ENCODE data around the gene GOSR1.

GRCh38 chr17:30547778-30548573 is 70.8 kb downstream of the GOSR1 start:
- TF ChIP-seq GATA2 (IDR thresholded peaks at IDR 0.05; ENCODE audit: low read depth, low read length) (no peak), GATA3 (IDR thresholded peaks at IDR 0.05; ENCODE audit: low read depth, low read length) (no peak)
